Measurements from ENCODE around the gene LDAH.
"Not testable (repeated sequence)": the region's sequence is repeated elsewhere in the genome, so short reads cannot be mapped to it uniquely, and the experiment has no call there.

LDAH gene

DNA sequence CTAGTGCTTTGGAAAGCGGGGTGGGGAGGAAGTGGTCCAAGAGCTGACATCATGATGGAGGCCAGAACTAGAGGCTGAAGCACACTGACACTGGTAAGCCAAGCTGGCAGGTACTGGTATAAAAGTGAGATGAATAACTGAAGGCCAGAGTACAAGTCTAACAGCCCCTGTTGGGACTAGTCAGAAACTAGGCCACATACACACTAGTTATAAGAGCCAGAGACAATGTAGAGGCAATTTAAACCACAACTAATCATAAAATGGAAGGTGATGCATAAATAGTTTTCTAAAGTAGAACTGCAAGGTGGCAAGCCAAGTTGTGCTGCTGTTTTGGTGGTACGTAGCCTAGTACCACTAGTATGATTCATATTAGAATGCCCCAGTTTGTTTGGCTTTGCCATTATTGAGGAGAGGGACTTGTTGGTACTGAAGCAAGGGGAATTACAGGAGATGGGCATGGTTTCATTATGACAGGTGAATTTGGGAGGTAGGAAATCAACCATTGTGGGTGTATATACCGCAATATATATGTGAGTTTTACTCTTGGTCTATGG is 98.3 kb downstream of the LDAH start:
- no peak for DNase-seq (ENCODE audit: extremely low spot score)
- TF ChIP-seq FOXA1 (IDR thresholded peaks at IDR 0.05) (no peak), ELF4 (IDR thresholded peaks at IDR 0.05) (no peak), L3MBTL2 (conservative IDR thresholded peaks at IDR 0.05) (no peak)
- POLR2A ChIA-PET = no interaction called here
- CTCF ChIA-PET = no interaction called here

DNA sequence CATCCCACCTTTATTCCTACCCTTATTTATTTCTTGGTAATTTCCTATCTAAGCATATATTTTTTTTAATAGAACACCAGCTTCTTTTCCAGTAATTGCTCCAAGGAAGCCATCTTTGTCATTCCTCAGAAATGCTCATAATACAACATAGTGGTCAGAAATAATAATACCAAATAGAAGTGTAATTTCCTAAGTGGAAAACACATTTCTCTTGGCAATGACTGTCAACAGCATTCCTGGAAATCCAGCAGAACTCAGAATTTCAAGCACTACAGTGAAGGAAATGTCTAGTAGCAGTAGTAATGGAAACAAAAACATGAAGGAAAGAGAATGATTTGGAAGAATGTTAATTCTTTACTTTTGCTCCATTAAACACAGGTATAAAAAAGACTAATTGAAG is 99.4 kb downstream of the LDAH start:
- ChIA-PET POLR2A (no interaction called here), CTCF (no interaction called here)
- no peak for TF ChIP-seq TARDBP (IDR thresholded peaks at IDR 0.05)
- DNase-seq (ENCODE audit: extremely low spot score) = no peak

DNA sequence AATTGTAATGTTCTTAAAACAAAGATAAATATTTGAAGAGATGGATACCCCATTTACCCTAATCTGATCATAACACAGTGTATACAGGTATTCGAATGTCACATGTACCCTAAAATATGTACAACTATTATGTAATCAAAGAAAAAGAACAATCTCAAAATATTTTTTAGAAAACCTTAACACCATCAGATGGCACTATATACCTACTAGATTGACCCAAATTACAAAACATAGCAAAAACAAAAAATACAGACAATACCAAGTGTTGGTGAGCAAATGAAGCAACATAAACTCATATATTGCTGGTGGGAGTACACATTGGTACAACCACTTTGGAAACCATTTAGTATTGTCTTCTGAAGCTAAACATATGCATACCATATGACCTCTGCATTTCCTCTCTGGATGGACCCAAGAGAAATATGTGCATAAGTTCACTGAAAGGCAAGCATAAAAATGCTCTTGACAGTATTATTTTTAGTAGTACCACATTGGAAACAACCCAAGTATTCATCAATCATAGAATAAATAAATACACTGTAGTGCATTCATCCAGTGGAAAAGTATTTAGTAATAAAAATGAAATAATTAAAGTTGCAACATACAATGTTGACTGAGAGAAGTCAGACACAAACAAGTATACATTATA is 100.2 kb downstream of the LDAH start:
- TF ChIP-seq CTBP1 (IDR thresholded peaks at IDR 0.05; ENCODE audit: borderline replicate concordance) (no peak), SP1 (IDR thresholded peaks at IDR 0.05) (no peak), HDGF (IDR thresholded peaks at IDR 0.05; ENCODE audit: borderline replicate concordance) (no peak), NFRKB (IDR thresholded peaks at IDR 0.05) (no peak)
- TF ChIP-seq, protein P1, sequence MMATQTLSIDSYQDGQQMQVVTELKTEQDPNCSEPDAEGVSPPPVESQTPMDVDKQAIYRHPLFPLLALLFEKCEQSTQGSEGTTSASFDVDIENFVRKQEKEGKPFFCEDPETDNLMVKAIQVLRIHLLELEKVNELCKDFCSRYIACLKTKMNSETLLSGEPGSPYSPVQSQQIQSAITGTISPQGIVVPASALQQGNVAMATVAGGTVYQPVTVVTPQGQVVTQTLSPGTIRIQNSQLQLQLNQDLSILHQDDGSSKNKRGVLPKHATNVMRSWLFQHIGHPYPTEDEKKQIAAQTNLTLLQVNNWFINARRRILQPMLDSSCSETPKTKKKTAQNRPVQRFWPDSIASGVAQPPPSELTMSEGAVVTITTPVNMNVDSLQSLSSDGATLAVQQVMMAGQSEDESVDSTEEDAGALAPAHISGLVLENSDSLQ (IDR thresholded peaks at IDR 0.05) = no peak
- ChIA-PET CTCF (no interaction called here), POLR2A (no interaction called here)
- DNase-seq (ENCODE audit: extremely low spot score) = no peak

DNA sequence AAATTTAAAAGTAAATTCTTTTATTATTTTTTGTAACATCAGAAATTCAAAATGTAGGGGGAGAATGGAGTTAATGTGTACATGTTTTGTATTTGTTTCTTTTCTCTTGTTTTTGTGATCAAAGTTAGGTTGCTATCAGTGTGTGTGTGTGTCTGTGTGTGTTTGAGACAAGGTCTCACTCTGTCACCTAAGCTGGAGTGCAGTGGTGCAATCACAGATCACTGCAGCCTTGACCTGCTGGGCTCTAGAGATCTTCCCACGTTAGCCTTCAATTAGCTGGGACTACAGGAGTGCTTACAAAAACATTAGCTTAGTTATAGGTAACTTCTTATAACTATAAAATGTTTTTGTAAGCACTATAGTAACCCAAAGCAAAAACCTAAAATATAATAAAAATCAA is 105.3 kb downstream of the LDAH start:
- ChIA-PET CTCF (no interaction called here), POLR2A (no interaction called here)
- no peak for DNase-seq (ENCODE audit: extremely low spot score)
- TF ChIP-seq LEF1 (IDR thresholded peaks at IDR 0.05; ENCODE audit: borderline replicate concordance) (no peak), HDGF (IDR thresholded peaks at IDR 0.05; ENCODE audit: borderline replicate concordance) (no peak), TARDBP (IDR thresholded peaks at IDR 0.05) (no peak), ZNF384 (IDR thresholded peaks at IDR 0.05) (no peak), NFRKB (IDR thresholded peaks at IDR 0.05) (no peak), SUZ12 (IDR thresholded peaks at IDR 0.05) (no peak), L3MBTL2 (conservative IDR thresholded peaks at IDR 0.05) (no peak), CTBP1 (IDR thresholded peaks at IDR 0.05; ENCODE audit: borderline replicate concordance) (no peak), ARNT (IDR thresholded peaks at IDR 0.05) (no peak), BHLHE40 (IDR thresholded peaks at IDR 0.05; ENCODE audit: borderline replicate concordance) (no peak), FOXA1 (IDR thresholded peaks at IDR 0.05) (no peak), ELF4 (IDR thresholded peaks at IDR 0.05) (no peak), FOXM1 (IDR thresholded peaks at IDR 0.05; ENCODE audit: borderline replicate concordance) (no peak), FOXK2 (IDR thresholded peaks at IDR 0.05) (no peak), SP1 (IDR thresholded peaks at IDR 0.05) (no peak)
- TF ChIP-seq, protein P1 (IDR thresholded peaks at IDR 0.05) = no peak

DNA sequence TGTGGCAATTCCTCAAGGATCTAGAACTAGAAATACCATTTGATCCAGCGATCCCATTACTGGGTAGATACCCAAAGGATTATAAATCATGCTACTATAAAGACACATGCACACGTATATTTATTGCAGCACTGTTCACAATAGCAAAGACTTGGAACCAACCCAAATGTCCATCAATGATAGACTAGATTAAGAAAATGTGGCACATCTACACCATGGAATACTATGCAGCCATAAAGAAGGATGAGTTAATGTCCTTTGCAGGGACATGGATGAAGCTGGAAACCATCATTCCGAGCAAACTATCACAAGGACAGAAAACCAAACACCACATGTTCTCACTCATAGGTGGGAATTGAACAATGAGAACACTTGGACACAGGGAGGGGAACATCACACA is 106.7 kb downstream of the LDAH start:
- DNase-seq (ENCODE audit: extremely low spot score); POLR2A ChIA-PET; CTCF ChIA-PET: not testable (repeated sequence)

DNA sequence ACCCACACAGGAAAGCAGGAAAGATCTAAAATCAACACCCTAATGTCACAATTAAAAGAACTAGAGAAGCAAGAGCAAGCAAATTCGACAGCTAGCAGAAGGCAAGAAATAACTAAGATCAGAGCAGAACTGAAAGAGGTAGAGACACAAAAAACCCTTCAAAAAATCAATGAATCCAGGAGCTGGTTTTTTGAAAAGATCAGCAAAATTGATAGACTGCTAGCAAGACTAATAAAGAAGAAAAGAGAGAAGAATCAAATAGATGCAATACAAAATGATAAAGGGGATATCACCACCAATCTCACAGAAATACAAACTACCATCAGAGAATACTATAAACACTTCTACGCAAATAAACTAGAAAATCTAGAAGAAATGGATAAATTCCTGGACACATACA is 108.5 kb downstream of the LDAH start:
- CTCF ChIA-PET, POLR2A ChIA-PET: not testable (repeated sequence)

DNA sequence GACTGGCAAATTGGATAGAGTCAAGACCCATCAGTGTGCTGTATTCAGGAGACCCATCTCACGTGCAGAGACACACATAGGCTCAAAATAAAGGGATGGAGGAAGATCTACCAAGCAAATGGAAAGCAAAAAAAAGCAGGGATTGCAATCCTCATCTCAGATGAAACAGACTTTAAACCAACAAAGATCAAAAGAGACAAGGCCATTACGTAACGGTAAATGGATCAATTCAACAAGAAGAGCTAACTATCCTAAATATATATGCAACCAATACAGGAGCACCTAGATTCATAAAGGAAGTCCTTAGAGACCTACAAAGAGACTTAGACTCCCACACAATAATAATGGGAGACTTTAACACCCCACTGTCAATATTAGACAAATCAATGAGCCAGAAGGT is 109.3 kb downstream of the LDAH start:
- POLR2A ChIA-PET; DNase-seq (ENCODE audit: extremely low spot score); CTCF ChIA-PET: not testable (repeated sequence)

More for the DNA sequence above, 108.5 kb downstream of the LDAH start:
- not testable (repeated sequence) for DNase-seq (ENCODE audit: extremely low spot score)

DNA sequence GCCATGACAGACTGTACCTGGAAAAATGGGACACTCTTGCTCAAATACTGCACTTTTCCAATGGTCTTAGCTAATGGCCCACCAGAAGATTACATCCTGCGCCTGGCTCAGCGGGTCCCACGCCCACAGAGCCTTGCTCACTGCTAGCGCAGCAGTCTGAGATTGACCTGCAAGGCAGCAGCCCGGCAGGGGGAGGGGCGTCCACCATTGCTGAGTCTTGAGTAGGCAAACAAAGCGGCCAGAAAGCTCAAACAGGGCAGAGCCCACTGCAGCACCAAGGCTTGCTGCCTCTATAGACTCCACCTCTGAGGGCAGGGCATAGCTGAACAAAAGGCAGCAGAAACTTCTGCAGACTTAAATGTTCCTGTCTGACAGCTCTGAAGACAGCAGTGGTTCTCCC is 111.3 kb downstream of the LDAH start:
- DNase-seq (ENCODE audit: extremely low spot score); CTCF ChIA-PET; POLR2A ChIA-PET: not testable (repeated sequence)

DNA sequence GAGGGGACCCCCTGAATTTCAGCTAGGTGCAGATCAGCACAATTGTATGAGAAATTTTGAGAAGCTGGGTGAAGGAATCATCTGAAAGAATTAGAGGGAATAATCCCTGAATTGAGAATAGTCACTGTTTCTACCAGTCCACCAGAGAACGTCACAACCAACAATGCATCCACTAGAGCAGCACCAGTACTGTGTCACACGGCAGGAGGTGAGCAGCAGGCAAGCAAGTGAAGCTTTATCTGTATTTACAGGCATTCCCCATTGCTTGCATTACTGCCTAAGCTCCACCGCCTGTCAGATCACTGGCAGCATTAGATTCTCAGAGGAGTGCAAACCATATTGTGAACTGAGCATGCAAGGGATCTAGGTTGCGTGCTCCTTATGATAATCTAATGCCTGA is 115.3 kb downstream of the LDAH start:
- POLR2A ChIA-PET = no interaction called here
- TF ChIP-seq LEF1 (IDR thresholded peaks at IDR 0.05; ENCODE audit: borderline replicate concordance) (no peak), L3MBTL2 (conservative IDR thresholded peaks at IDR 0.05) (no peak), NFRKB (IDR thresholded peaks at IDR 0.05) (no peak), SUZ12 (IDR thresholded peaks at IDR 0.05) (no peak), FOXK2 (IDR thresholded peaks at IDR 0.05) (no peak), ARNT (IDR thresholded peaks at IDR 0.05) (no peak), FOXA1 (IDR thresholded peaks at IDR 0.05) (no peak), HDGF (IDR thresholded peaks at IDR 0.05; ENCODE audit: borderline replicate concordance) (no peak), CTBP1 (IDR thresholded peaks at IDR 0.05; ENCODE audit: borderline replicate concordance) (no peak), BHLHE40 (IDR thresholded peaks at IDR 0.05; ENCODE audit: borderline replicate concordance) (no peak), TARDBP (IDR thresholded peaks at IDR 0.05) (no peak), ZNF384 (IDR thresholded peaks at IDR 0.05) (no peak), ELF4 (IDR thresholded peaks at IDR 0.05) (no peak)
- TF ChIP-seq, protein P1 (IDR thresholded peaks at IDR 0.05) = no peak
- CTCF ChIA-PET = no interaction called here
- DNase-seq (ENCODE audit: extremely low spot score) = no peak

All from HEK293T (cell line).